ENCODE measurements around the gene EBF4. TPM values are rescaled to one million over a fixed set of nuclear protein-coding genes. Genes with fewer than 3 reads are reported as not detected.

The EBF4 gene
- polyA plus RNA-seq, 3 donors = 0.12 TPM; not detected in 2

DNA sequence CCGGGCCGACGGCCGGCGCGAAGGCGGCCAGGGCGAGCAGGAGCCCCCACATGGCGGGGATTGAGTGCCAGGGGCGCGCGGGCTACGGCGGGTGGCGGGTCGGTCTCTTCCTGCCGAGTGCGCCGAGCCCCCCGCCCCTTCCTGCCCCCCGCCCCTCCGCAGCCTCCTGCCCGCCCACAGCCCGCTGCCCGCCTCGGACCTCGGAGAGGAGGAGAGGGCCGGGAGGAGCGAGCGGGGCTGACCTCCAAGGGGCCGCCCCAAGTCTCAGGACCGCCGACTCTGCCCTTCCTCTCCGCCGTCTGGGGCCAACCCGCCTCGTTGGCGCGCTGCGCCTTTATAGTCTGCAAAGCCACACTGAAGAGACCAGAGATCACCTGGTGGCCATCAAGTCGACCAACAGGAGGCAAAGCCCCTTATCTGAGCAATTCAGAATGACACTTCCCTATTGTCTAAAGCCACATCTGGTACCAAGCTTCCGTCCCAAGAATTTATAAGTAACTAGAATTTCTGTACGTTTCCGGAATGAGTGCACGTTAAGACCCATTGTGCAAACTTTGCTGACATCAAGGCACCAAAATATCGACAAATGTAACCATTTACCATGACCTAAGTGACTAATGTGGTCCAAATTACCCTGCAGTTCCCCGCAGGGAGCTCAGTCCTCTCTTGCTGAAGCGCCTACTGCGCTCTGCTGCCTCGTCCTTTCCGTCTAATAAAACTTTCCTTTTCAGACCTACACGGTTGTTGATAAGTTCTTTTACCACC, 108.1 kb downstream of the EBF4 start, which contains the start of gene CPXM1:
CPXM1 (minus strand) TSS at position 107 of the 765 bp plus-strand sequence; CDS start at position 52, 55 bp downstream.
- Histone ChIP-seq H3K4me3 (replicated peaks in 1 of 3; ENCODE audit: low read depth in 2 of 3, low read length in 3 of 3) (peak within 1 kb of the TSS; percentile 35 to 77 (median 36)), H3K9ac (ENCODE audit: insufficient read depth, low read length, poor library complexity, severe bottlenecking) (peak within 1 kb of the TSS; percentile 36), H2AFZ (ENCODE audit: insufficient read depth, low read depth, low read length, poor library complexity, severe bottlenecking) (peak within 1 kb of the TSS; percentile 83), H3K79me2 (ENCODE audit: insufficient read depth, low read length) (no peaks in the 10 kb centered on the region), H3K9me3 (replicated peaks in 1 of 2; ENCODE audit: control insufficient read depth in 1 of 2, insufficient read depth in 1 of 2, low read length in 2 of 2) (no peaks in the 10 kb centered on the region), H3K4me2 (replicated peaks; ENCODE audit: extremely low read depth, low read length, poor library complexity, severe bottlenecking) (peak within 1 kb of the TSS; percentile 85), H3K4me1 (ENCODE audit: control insufficient read depth in 1 of 2, insufficient read depth in 2 of 2, low read length in 2 of 2) (peaks cover 23 to 26% of the 10 kb centered on the region in 2 donors), H4K20me1 (ENCODE audit: insufficient read depth, low read length) (no peaks in the 10 kb centered on the region), H3K36me3 (replicated peaks in 1 of 2; ENCODE audit: control insufficient read depth in 1 of 2, insufficient read depth in 2 of 2, low read length in 2 of 2) (no peaks in the 10 kb centered on the region), H3K27me3 (ENCODE audit: control insufficient read depth in 2 of 2, insufficient read depth in 2 of 2, low read length in 2 of 2) (peaks cover 20 to 60% of the 10 kb centered on the region in 2 donors), H3K27ac (ENCODE audit: low read depth in 1 of 2, low read length in 2 of 2) (no peak within 1 kb of the TSS)
- intact Hi-C loops (cut with micrococcal nuclease) = no loop called here
- peaks cover 3 to 8% of the 10 kb centered on the region in 2 donors for H3K36me3 Mint-ChIP-seq
- peaks cover 29% of the 10 kb centered on the region for H3K4me1 Mint-ChIP-seq
- peak within 1 kb of the TSS in 6 of 7 donors; percentile 32 to 86 (median 70) for H3K27ac Mint-ChIP-seq
- WGBS (ENCODE audit: insufficient coverage) = under 1% methylated on average over 39 of the region's 52 CpGs
- peak; percentile 31 to 61 (median 50) for DNase-seq
- TF ChIP-seq, protein P1, sequence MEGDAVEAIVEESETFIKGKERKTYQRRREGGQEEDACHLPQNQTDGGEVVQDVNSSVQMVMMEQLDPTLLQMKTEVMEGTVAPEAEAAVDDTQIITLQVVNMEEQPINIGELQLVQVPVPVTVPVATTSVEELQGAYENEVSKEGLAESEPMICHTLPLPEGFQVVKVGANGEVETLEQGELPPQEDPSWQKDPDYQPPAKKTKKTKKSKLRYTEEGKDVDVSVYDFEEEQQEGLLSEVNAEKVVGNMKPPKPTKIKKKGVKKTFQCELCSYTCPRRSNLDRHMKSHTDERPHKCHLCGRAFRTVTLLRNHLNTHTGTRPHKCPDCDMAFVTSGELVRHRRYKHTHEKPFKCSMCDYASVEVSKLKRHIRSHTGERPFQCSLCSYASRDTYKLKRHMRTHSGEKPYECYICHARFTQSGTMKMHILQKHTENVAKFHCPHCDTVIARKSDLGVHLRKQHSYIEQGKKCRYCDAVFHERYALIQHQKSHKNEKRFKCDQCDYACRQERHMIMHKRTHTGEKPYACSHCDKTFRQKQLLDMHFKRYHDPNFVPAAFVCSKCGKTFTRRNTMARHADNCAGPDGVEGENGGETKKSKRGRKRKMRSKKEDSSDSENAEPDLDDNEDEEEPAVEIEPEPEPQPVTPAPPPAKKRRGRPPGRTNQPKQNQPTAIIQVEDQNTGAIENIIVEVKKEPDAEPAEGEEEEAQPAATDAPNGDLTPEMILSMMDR (IDR thresholded peaks at IDR 0.05) = peak; percentile 26
- H3K9me3 Mint-ChIP-seq = peaks cover 0 to 10% (median 5%) of the 10 kb centered on the region in 7 donors
- H3K4me3 Mint-ChIP-seq = peak within 1 kb of the TSS; percentile 85 to 100
- H3K27me3 Mint-ChIP-seq (ENCODE audit: low read depth in 3 of 3) = peaks cover 51 to 62% (median 55%) of the 10 kb centered on the region in 3 donors

DNA sequence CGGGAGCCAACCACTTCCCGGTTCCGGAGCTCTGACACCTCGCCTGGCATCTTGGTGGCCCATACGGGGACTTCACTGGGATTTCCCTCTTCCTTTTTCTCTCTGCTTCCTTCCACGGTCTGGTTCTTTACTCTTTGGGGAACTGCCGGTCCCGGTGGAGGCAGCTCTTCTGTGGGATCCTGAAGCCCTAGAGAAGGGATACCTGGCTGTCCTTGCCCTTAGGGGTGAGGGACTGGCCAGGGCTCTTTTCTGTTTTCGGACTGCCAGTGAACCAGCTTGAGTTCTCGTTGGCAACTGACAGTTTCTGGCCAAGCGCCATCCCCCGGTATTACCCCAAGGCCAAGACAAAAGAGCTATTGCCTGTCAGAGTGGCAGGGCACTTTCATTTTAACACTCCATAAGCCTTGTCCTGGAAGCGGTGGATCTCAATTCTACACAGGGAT, 108.7 kb downstream of the EBF4 start:
- Histone ChIP-seq H3K4me1 (ENCODE audit: control insufficient read depth in 1 of 2, insufficient read depth in 2 of 2, low read length in 2 of 2) (peaks cover 23 to 26% of the 10 kb centered on the region in 2 donors), H3K27me3 (ENCODE audit: control insufficient read depth in 2 of 2, insufficient read depth in 2 of 2, low read length in 2 of 2) (peaks cover 24 to 66% of the 10 kb centered on the region in 2 donors), H3K9me3 (replicated peaks in 1 of 2; ENCODE audit: control insufficient read depth in 1 of 2, insufficient read depth in 1 of 2, low read length in 2 of 2) (no peaks in the 10 kb centered on the region), H3K4me3 (replicated peaks in 1 of 3; ENCODE audit: low read depth in 2 of 3, low read length in 3 of 3) (peak overlapping the region in 1 of 3 experiments; percentile 77), H2AFZ (ENCODE audit: insufficient read depth, low read depth, low read length, poor library complexity, severe bottlenecking) (peak overlapping the region; percentile 52), H3K79me2 (ENCODE audit: insufficient read depth, low read length) (no peaks in the 10 kb centered on the region), H3K27ac (ENCODE audit: low read depth in 1 of 2, low read length in 2 of 2) (no peak overlapping the region), H3K9ac (ENCODE audit: insufficient read depth, low read length, poor library complexity, severe bottlenecking) (no peak overlapping the region), H3K4me2 (replicated peaks; ENCODE audit: extremely low read depth, low read length, poor library complexity, severe bottlenecking) (peak overlapping the region; percentile 85), H4K20me1 (ENCODE audit: insufficient read depth, low read length) (no peaks in the 10 kb centered on the region), H3K36me3 (replicated peaks in 1 of 2; ENCODE audit: control insufficient read depth in 1 of 2, insufficient read depth in 2 of 2, low read length in 2 of 2) (no peaks in the 10 kb centered on the region)
- peak overlapping the region in 5 of 7 donors; percentile 32 to 81 (median 61) for H3K27ac Mint-ChIP-seq
- peak in 1 of 3 donors; percentile 67 for DNase-seq
- H3K27me3 Mint-ChIP-seq (ENCODE audit: low read depth in 3 of 3) = peaks cover 57 to 68% (median 61%) of the 10 kb centered on the region in 3 donors
- peak overlapping the region; percentile 76 to 95 for H3K4me3 Mint-ChIP-seq
- H3K36me3 Mint-ChIP-seq = peaks cover 3 to 8% of the 10 kb centered on the region in 2 donors
- intact Hi-C loops (cut with micrococcal nuclease) = no loop called here
- TF ChIP-seq, protein P1 (IDR thresholded peaks at IDR 0.05) = no peak
- peaks cover 29% of the 10 kb centered on the region for H3K4me1 Mint-ChIP-seq
- WGBS (ENCODE audit: insufficient coverage) = under 1% methylated on average over 11 of the region's 13 CpGs
- peaks cover 0 to 12% (median 5%) of the 10 kb centered on the region in 7 donors for H3K9me3 Mint-ChIP-seq
